Measurements from ENCODE around the gene BEST3. TPM values are rescaled to one million over a fixed set of nuclear protein-coding genes. Genes with fewer than 3 reads are reported as not detected.
A peak's percentile ranks its signal among the peaks of the same experiment; 100 is the strongest.

BEST3 gene
- total RNA-seq, 1 donor from 2014 or later, result 0.11 TPM

- TF ChIP-seq CTCF (IDR thresholded peaks at IDR 0.05), result no peak
- Mint-ChIP-seq H3K9me3 (ENCODE audit: unreplicated experiment) (no peaks in the 10 kb centered on the region), H3K36me3 (ENCODE audit: unreplicated experiment) (no peaks in the 10 kb centered on the region), H3K27me3 (ENCODE audit: unreplicated experiment) (no peaks in the 10 kb centered on the region), H3K4me3 (ENCODE audit: unreplicated experiment) (no peak overlapping the region), H3K27ac (ENCODE audit: unreplicated experiment) (no peak overlapping the region), H3K4me1 (ENCODE audit: unreplicated experiment) (peaks cover under 1% of the 10 kb centered on the region)
- no peak for DNase-seq (ENCODE audit: extremely low spot score, unreplicated experiment)
Observed at GRCh38 chr12:69644511-69644910, 54.6 kb downstream of the BEST3 start.

GRCh38 chr12:69642531-69642930 is 56.6 kb downstream of the BEST3 start:
- no peak overlapping the region for H3K4me3 Mint-ChIP-seq (ENCODE audit: unreplicated experiment)
- TF ChIP-seq CTCF (IDR thresholded peaks at IDR 0.05), result no peak
- H3K27me3 Mint-ChIP-seq (ENCODE audit: unreplicated experiment), result no peaks in the 10 kb centered on the region
- H3K4me1 Mint-ChIP-seq (ENCODE audit: unreplicated experiment), result peaks cover 2% of the 10 kb centered on the region
- no peaks in the 10 kb centered on the region for H3K9me3 Mint-ChIP-seq (ENCODE audit: unreplicated experiment)
- DNase-seq (ENCODE audit: extremely low spot score, unreplicated experiment), result no peak
- no peaks in the 10 kb centered on the region for H3K36me3 Mint-ChIP-seq (ENCODE audit: unreplicated experiment)
- no peak overlapping the region for H3K27ac Mint-ChIP-seq (ENCODE audit: unreplicated experiment)

- Mint-ChIP-seq H3K4me1 (ENCODE audit: unreplicated experiment) (peaks cover 2% of the 10 kb centered on the region), H3K36me3 (ENCODE audit: unreplicated experiment) (no peaks in the 10 kb centered on the region), H3K9me3 (ENCODE audit: unreplicated experiment) (no peaks in the 10 kb centered on the region), H3K27me3 (ENCODE audit: unreplicated experiment) (no peaks in the 10 kb centered on the region), H3K4me3 (ENCODE audit: unreplicated experiment) (no peak overlapping the region), H3K27ac (ENCODE audit: unreplicated experiment) (no peak overlapping the region)
- no peak for TF ChIP-seq CTCF (IDR thresholded peaks at IDR 0.05)
- DNase-seq (ENCODE audit: extremely low spot score, unreplicated experiment), result no peak
Observed at GRCh38 chr12:69641546-69641945, 57.6 kb downstream of the BEST3 start.

DNA sequence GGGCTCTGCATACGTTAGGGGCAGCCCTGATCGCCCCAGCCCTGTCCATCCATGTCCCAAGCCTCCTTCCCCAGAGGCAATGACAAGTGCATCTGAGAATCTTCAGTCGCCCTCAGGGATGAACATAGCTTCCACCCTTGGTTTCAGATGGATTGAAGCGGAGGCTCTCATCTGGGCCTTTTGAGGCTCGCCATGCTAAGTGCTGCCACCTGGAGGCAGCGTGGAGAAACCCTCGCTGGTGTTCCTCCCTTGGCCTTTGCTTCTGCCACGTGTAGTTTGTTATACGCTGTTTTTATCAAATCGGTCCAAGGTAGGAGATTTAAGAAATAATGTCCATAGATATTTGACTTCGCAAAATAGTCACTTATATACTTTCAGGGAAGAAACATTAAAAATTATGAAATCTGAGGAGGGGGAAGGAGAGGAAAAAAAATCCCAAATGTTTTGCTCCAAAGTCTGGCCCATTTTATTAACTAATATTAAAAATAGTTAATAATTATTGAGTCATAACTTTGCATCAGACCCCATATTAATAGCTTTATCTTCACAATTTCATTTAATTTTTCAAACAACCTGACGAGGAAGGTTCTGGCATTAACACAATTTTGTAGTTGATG is 59.6 kb downstream of the BEST3 start:
- peak; percentile 91 for TF ChIP-seq CTCF (IDR thresholded peaks at IDR 0.05)
- DNase-seq (ENCODE audit: extremely low spot score, unreplicated experiment), result no peak
- Mint-ChIP-seq H3K36me3 (ENCODE audit: unreplicated experiment) (no peaks in the 10 kb centered on the region), H3K27me3 (ENCODE audit: unreplicated experiment) (no peaks in the 10 kb centered on the region), H3K4me3 (ENCODE audit: unreplicated experiment) (no peak overlapping the region), H3K27ac (ENCODE audit: unreplicated experiment) (no peak overlapping the region), H3K9me3 (ENCODE audit: unreplicated experiment) (no peaks in the 10 kb centered on the region), H3K4me1 (ENCODE audit: unreplicated experiment) (peaks cover 2% of the 10 kb centered on the region)

DNA sequence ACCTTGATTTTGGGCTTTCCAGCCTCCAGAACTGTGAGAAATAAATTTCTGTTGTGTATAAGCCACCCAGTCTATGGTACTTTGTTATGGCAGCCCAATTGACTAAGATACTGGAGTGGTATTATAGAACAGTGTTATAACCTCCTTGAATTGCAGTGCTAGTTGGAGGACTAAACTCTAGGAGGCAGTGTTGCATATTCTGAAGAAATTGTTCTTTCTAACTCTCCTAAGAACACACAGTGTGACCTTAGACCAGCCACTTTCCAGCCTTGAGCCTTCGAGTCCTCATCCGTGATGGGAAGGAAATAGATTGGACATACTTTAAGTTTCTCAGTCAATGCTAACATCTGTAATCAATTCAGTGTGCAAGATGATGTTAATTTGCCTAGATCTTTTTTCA is 66.0 kb downstream of the BEST3 start:
- no peak for DNase-seq (ENCODE audit: extremely low spot score, unreplicated experiment)
- Mint-ChIP-seq H3K4me1 (ENCODE audit: unreplicated experiment) (no peaks in the 10 kb centered on the region), H3K4me3 (ENCODE audit: unreplicated experiment) (no peak overlapping the region), H3K9me3 (ENCODE audit: unreplicated experiment) (no peaks in the 10 kb centered on the region), H3K27ac (ENCODE audit: unreplicated experiment) (no peak overlapping the region), H3K36me3 (ENCODE audit: unreplicated experiment) (no peaks in the 10 kb centered on the region), H3K27me3 (ENCODE audit: unreplicated experiment) (no peaks in the 10 kb centered on the region)
- TF ChIP-seq CTCF (IDR thresholded peaks at IDR 0.05), result peak; percentile 22

All from osteocyte (in vitro differentiated cells).